GM21367 (cell line): ENCODE data around the gene OTOGL.

ENCODE experiments used
- ATAC-seq: cut with Tn5 transposase; IDR thresholded peaks from one replicate; pipeline ENCODE4 v1.9.1; 2021; ENCODE audit not compliant: unreplicated experiment

Gene OTOGL

GRCh38 chr12:80099259-80099658, at the start of gene OTOGL:
Gene OTOGL (plus strand): TSS chr12:80099537. CDS start chr12:80209432, 109,895 bp downstream.
- ATAC-seq, result no peak

GRCh38 chr12:80050236-80050635, 49.1 kb upstream of the OTOGL start:
- no peak for ATAC-seq

GRCh38 chr12:80053051-80053790, 46.1 kb upstream of the OTOGL start:
- no peak for ATAC-seq

- no peak for ATAC-seq
Measured at GRCh38 chr12:80056232-80056631, 43.1 kb upstream of the OTOGL start.

GRCh38 chr12:80056845-80057244, 42.5 kb upstream of the OTOGL start:
- ATAC-seq, result no peak

- ATAC-seq, result no peak
Measured at GRCh38 chr12:80058586-80058985, 40.8 kb upstream of the OTOGL start.

GRCh38 chr12:80059102-80059501, 40.2 kb upstream of the OTOGL start:
- no peak for ATAC-seq

GRCh38 chr12:80059875-80060274, 39.5 kb upstream of the OTOGL start:
- ATAC-seq, result no peak

- no peak for ATAC-seq
Measured at GRCh38 chr12:80064269-80064668, 35.1 kb upstream of the OTOGL start.

- ATAC-seq, result no peak
Measured at GRCh38 chr12:80064951-80065350, 34.4 kb upstream of the OTOGL start.

GRCh38 chr12:80068173-80068572, 31.2 kb upstream of the OTOGL start:
- ATAC-seq, result no peak

GRCh38 chr12:80083892-80084614, 15.3 kb upstream of the OTOGL start:
- ATAC-seq, result peak; percentile 82

- no peak for ATAC-seq
Measured at GRCh38 chr12:80086025-80086424, 13.3 kb upstream of the OTOGL start.

GRCh38 chr12:80087486-80088213, 11.7 kb upstream of the OTOGL start:
- no peak for ATAC-seq

GRCh38 chr12:80100591-80100990, 1.3 kb downstream of the OTOGL start:
- no peak for ATAC-seq

- ATAC-seq, result no peak
Measured at GRCh38 chr12:80101126-80101525, 1.8 kb downstream of the OTOGL start.

- no peak for ATAC-seq
Measured at GRCh38 chr12:80107221-80107620, 7.9 kb downstream of the OTOGL start.

- ATAC-seq, result no peak
Measured at GRCh38 chr12:80116735-80117134, 17.4 kb downstream of the OTOGL start.

- no peak for ATAC-seq
Measured at GRCh38 chr12:80118565-80119324, 19.4 kb downstream of the OTOGL start.

- ATAC-seq, result no peak
Measured at GRCh38 chr12:80120994-80121393, 21.7 kb downstream of the OTOGL start.

GRCh38 chr12:80121661-80122060, 22.3 kb downstream of the OTOGL start:
- ATAC-seq, result no peak
